IPS-11a (cell line): ENCODE results near the gene CLASRP.

Experiments
- H3K4me3 ChIP-seq: one replicate; pipeline ENCODE4 v1.5.1; 2013; ENCODE audit warnings: low read depth, low read length, control low read depth

CLASRP gene

DNA sequence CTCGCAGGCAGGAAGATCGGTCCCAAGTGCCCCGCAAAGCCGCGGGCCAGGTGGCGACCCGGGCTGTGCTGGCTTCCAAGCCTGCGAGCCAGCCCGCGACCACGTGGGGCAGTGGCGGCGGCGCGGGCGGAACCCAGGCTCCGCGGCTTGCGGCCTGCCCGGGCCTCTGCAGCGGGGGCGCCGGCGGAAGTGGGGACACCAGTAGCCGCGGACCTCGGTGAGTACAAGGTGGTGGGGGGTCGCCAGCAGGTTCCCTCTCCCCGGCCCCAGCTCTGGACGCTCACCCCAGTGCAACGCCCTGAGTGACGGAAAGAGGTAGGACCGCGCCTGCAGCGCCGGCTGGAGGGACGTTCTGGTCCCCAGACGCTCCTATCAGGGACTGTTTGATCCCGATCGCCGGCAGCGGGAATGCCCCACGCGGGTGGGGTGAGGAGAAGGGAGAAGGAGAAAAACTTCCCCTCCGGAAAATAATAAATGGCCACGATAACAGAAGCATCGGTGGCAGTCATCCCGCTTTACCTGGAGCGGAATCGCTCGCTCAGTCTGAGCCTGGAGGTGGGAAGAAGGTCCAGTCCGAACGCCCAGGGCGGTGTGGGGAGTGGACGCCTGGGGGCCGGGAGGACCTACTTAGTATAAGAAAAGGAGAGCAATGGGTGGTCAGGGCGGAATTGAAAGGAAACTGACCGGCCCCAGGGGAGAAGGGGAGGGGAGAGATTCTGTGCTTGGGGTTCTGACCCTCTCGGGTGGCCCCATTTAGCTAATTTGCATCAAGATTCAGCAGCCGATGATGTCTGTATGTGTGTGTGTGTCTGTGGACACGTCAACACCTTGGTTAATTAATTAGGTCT is 40.4 kb downstream of the CLASRP start, which contains the start of gene GEMIN7:
Gene GEMIN7, plus strand, starts transcription at position 198 of the 848 bp plus-strand sequence. CDS start 10,855 bp downstream, outside the sequence.
- H3K4me3 ChIP-seq: peak within 1 kb of the TSS; percentile 84

DNA sequence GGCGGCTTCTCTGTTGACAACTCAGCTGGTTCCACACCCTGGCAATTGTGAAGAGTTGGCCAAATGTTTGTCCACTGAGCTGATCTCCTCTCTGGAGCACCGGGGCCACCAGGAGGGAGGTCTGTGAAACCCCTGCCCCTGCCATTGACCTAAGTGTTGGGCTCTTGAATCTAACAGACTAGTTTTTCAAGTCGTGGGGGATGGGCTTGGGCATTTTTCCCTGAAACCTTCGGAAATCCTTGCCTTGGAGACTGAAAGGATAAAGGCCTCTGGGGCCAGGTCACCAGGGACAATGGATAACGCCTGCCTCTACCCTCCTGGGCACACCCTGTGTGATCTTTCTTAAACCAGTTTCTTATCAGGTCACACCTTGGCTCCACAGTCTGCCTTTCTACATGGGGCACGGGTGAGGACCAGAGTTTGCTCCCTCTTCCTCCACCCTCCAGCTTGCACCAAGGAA is 41.1 kb downstream of the CLASRP start:
- peak overlapping the region; percentile 84 for H3K4me3 ChIP-seq

DNA sequence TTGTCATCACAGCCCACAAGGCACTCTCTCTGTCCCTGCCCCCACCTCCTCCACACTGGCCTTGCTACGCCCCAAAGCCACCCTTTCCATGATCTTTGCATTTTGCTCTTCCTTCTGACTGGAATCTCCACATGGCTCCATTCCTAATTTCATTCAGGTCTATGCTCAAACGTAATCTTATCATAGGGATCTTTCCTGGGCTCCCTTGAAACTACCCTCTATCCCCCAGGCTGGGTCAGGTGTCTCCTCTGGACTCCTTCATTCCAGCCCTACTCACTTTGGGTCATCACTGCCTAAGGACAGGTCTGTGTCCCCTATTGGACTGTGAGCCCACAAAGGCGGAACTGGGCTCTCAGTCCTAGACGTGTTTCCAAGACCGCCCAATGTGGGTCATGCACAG is 43.3 kb downstream of the CLASRP start:
- no peak overlapping the region for H3K4me3 ChIP-seq

DNA sequence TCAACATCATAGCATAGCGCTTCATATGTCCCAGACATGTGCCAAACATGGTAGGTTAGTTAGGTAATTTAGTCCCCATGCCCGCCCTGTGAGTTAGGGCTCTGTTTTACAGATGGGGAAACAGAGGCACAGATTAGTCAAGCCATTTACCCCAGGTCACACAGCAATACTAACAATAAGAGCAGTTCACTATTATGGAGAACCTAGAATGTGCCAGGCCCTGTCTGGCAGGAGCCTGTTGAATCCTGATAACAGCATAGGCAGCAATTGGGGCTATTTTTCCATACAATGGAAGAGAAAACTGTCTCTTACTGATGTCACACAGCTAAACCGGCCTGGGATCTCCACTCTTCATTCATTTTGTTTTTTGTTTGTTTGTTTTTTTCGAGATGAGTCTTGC is 47.6 kb downstream of the CLASRP start:
- no peak overlapping the region for H3K4me3 ChIP-seq

DNA sequence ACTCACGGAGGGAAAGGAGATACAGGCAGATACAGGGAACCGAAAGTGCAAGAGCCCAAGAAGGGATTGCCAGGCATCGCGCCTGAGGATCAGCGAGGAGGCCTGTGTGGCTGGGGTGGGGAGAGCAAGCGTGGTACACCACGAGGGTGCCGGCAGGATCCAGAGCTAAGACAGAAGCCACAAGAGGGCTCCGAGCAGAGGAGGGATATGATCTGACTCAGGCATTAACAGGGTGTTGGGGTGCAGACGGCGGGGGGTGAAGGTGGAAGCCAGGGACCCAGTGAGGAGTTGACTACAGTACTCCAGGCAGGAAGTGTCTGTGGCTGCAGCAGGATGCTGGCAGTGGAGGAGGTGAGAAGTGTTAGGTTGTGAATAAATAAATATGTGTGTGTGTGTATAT is 48.7 kb downstream of the CLASRP start:
- no peak overlapping the region for H3K4me3 ChIP-seq

DNA sequence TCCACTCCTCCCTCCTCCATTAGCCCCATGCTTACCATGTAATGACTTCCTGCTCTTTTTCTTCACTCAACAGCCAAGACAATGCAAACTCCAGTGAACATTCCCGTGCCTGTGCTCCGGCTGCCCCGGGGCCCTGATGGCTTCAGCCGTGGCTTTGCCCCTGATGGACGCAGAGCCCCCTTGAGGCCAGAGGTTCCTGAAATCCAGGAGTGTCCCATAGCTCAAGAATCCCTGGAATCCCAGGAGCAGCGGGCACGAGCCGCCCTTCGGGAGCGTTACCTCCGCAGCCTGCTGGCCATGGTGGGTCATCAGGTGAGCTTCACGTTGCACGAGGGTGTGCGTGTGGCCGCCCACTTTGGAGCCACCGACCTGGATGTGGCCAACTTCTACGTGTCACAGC is 51.2 kb downstream of the CLASRP start:
- H3K4me3 ChIP-seq: no peak overlapping the region

DNA sequence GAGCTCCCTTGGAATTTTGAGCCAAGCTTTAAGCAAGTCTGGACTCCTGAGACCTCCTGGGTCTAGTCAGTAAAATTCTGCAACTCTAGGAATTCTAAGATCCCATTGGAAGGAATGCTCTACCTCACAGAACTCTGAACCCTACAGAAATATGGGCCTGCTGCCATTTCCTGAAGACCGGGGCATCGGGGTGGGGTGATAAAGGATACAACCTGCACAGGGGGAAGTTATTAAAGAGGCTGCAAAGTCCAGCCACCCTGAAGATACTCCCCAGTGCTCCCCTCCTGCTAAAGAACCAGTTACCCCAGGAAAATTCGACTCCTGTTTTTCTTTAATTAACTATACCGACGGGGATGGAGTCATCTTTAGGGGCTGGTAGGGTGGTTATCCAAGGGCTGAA is 51.8 kb downstream of the CLASRP start:
- H3K4me3 ChIP-seq: no peak overlapping the region

DNA sequence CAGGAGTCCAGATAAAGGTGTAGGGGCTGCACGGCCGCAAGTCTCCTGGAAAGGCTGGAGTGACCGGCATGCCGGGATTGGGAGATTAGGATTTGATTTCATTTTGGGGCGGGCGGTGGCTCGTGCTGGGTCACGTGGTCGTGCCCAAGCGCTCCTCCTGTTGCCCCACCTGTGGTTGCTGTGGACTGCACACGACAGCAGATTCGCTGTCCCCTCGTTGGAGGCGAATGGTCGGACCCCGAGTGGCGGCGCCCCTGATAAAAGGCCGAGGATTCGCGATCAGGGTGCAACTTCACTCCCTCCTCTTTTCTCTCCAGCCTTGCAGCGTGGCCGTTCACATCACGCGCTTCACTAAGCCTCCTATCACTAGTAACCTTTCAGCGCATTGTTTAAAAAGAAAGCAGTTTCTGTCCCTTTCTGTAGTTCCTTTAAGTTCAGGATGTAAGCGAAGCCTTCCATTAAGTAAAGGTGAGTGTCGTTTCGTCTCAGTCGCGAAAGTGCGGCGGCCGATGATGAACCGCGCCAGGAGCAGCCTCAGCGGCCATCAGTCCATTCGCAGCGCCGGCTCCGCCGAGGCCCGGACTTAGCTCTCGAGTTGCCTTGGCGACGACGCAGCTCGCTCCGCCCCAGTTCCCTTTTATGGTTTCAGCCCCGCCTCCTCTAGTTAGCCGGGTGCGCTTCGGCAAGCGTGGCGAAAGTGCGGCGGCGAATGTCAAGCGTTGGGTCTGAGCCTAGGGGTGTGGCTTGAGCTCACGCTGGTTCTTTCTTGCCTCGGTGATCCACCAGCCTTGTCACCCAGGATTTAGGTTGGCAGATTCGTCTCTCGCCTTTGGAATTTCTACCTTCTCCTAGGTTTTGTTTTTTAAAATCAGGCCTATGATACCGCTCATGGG is 52.4 kb downstream of the CLASRP start:
- H3K4me3 ChIP-seq: peak overlapping the region; percentile 87

DNA sequence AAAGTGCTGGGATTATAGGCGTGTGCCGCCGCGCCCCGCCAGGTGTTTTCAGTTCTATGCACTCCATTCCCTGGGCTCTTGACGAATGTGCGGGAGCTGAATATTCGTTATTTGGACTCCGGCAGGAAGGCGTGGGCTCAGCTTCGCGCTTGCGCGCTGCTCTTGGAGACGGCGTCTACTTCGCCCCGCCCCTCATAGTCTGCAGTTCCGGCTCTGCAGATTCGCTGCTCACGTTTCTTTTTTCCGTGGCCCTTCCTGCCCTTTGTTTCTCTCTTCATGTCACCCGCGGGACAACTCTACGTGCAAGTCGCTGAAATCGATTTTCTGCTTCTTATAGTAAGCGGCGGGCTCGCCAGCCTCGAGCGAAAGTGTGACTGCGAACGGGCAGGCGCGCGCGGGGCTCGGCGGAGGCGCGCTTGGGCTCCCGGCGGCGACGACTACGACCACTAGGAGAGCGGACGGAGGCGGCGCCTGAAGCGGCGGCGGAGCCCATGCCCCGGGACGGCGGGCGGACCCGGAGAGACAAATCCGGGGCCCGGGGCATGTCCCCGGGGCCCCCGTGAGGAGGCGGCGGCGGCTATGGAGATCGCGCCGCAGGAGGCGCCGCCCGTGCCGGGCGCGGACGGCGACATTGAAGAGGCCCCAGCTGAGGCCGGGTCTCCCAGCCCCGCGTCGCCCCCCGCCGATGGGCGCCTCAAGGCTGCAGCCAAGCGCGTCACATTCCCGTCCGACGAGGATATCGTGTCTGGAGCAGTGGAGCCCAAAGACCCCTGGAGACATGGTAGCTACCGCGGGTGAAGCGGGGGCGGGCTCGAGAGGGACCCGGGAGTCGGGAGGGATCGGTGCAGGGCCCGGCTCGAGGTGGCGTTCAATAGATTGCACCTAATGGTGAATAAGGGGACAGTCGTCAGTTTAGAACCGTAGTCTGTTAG is 54.2 kb downstream of the CLASRP start, which contains the start of gene PPP1R37:
Gene PPP1R37, plus strand, starts transcription at position 433 of the 932 bp plus-strand sequence. Its CDS starts 147 bp downstream, at position 580.
- H3K4me3 ChIP-seq: peak within 1 kb of the TSS; percentile 87

GRCh38 chr19:45094137-45094536 is 55.3 kb downstream of the CLASRP start:
- H3K4me3 ChIP-seq: peak overlapping the region; percentile 87

DNA sequence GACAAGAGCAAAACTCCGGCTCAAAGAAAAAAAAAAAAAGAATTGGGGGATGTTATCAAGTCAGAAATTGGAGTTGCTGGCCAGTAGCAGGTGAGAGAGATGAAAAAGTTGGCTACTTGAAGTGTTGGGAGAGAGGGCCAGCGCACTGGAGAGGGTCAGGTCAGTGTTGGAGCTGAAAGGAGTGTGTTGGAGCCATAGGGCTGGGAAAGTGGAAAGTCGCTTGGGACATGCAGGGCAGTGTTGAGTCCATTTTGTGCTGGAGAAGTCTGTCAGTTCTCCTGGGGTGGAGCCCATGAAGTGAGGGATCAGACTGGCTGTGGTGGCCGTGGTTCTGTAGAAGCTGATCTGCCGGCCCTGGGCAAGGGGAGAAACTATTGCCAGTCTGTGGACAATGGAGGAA is 55.9 kb downstream of the CLASRP start:
- no peak overlapping the region for H3K4me3 ChIP-seq

DNA sequence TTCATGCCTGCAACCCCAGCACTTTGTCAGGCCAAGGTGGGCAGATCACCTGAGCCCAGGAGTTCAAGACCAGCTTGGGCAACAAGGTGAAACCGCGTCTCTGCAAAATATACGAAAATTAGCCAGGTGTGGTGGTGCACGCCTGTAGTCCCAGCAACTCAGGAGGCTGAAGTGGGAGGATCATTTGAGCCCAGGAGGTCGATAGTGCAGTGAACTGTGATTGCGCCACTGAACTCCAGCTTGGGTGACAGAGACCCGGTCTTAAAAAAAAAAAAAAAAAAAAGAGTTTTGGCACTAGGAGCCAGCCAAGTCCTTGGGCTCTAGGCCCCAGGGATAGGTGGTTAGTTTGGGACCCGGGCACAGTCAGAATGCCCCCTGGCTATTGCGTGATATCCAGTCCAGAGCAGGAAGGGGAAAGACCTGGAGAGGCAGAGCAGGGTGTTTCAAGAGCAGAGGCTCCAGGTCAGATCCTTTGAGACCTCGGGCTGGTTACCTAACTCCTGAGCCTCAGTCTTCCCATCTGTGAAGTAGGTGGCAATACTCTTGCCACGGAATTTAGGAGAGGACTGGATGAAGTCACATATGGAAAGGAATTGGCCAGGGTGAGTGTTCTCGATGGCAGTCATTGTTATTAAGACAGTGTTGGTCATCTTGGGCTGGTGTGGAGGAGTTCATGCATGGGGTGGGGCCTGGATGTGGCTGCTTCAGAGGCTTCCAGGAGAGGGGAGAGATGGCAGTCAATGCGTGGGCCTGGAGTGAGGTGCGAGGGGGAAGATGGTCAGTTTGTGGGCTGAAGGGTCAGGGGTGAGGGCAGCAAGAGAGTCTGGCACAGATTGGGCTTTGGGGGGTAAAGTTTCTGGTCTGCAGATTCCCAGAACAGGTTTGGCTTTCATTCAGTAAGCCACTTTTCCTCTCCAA is 56.9 kb downstream of the CLASRP start:
- H3K4me3 ChIP-seq: no peak overlapping the region

DNA sequence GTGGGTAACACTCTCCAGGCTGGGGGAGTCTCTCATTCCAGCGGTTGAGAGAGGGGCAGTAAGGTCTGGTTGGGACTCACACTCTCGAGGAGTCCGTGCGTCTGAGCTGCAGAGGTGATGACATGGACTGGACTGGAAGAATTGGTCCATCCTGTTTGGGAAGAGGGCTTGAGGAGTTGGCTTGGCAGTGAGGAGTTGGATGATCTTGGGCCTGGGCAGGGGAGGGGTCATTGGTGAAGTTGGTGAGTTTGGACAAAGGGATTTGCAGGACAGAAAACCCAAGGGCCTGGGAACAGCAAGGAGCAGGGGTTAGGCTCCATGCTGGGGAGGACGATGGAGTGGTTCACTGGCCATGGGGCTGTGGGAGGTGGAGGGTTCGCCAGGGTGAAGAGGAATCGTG is 57.9 kb downstream of the CLASRP start:
- H3K4me3 ChIP-seq: no peak overlapping the region

DNA sequence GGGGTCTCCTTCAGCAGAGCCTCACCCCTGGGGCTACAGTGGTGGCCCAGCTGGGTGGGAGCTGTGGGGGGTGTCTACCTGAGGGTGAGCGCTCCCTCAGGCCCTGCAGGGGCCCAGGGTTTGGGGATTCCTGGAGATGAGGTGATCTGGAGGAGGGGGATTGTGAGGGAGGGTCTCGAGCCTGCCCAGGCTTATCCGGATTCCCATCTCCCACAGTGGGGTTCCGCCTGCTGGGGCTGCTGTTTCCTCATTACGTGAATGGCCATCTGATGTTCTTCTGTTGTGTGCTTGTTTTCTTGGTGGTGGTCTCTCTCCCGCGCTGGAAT is 58.6 kb downstream of the CLASRP start:
- H3K4me3 ChIP-seq: no peak overlapping the region

GRCh38 chr19:45097776-45098520 is 59.1 kb downstream of the CLASRP start:
- H3K4me3 ChIP-seq: no peak overlapping the region

- H3K4me3 ChIP-seq: no peak overlapping the region
Measured at GRCh38 chr19:45098521-45099466, 59.9 kb downstream of the CLASRP start.

- H3K4me3 ChIP-seq: no peak overlapping the region
Measured at GRCh38 chr19:45099467-45100191, 60.8 kb downstream of the CLASRP start.
